Activated naive CD8-positive, alpha-beta T cell treated with anti-CD3 and anti-CD28 coated beads, Interleukin-2, amount 10 ng/mL, durations not matched to agents 7 days and 5 days (primary cell): ENCODE measurements around the gene LINS1. TPM values are rescaled to one million over a fixed set of nuclear protein-coding genes. Genes with fewer than 3 reads are reported as not detected.
"Not testable (repeated sequence)": the region's sequence is repeated elsewhere in the genome, so short reads cannot be mapped to it uniquely, and the experiment has no call there.

Experiments used
- ATAC-seq: fragments of 150-1000 bp; cut with Tn5 transposase; one replicate; pipeline ENCODE4 v1.10.0; 2021; ENCODE audit warnings: low read depth, moderate library complexity
- POLR2A ChIA-PET: fragments of 350-600 bp; sonication (Branson Sonifier 250); formaldehyde crosslinking; loops from one replicate; lab custom pipeline; 2021; ENCODE audit warnings: antibody characterized with exemption; lab: Charles Lee
- DNase-seq: peaks from one replicate; pipeline ENCODE4 v3.0.0; 2021
- H3K27ac Mint-ChIP-seq: one replicate; pipeline ENCODE4 v1.8.0; 2022; ENCODE audit warnings: mild to moderate bottlenecking, mixed read lengths
- H3K27me3 Mint-ChIP-seq: one replicate; pipeline ENCODE4 v1.8.0; 2022; ENCODE audit warnings: mild to moderate bottlenecking, moderate library complexity, mixed read lengths
- H3K36me3 Mint-ChIP-seq: one replicate; pipeline ENCODE4 v1.8.0; 2021; ENCODE audit warnings: mild to moderate bottlenecking, mixed read lengths
- H3K4me1 Mint-ChIP-seq: one replicate; pipeline ENCODE4 v1.8.0; 2021; ENCODE audit warnings: mixed read lengths
- H3K4me3 Mint-ChIP-seq: one replicate; pipeline ENCODE4 v1.8.0; 2022; ENCODE audit warnings: mild to moderate bottlenecking, moderate library complexity, mixed read lengths
- H3K9me3 Mint-ChIP-seq: one replicate; pipeline ENCODE4 v1.8.0; 2021; ENCODE audit warnings: mixed read lengths
- total RNA-seq, 2 experiments: library from RNA; stranded (reverse); gene quantifications; one replicate each; pipeline ENCODE4 v1.2.3, GENCODE V29; 2021

Gene LINS1
- total RNA-seq, 2 experiments from 2014 or later, result 38.6 to 43.4 TPM

DNA sequence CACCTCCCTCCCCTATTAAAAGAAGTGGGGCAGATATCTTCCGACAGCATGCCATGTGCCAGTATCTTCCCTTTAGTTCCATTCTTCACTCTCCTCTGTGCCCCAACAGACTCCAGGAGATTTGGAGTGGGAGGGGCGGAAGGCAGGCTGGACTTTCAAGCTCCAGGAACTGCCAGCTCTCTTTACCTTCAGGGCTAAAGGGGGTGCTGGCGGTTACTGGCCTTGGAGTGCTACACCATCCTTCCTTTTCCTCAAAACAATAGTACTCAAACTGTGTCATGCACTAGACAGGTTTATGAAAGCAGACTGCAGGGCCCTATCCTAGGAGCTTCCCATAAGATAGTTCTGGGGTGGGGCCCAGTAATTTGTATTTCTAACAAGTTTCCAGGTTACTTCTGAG, 6.0 kb downstream of the LINS1 start:
- Mint-ChIP-seq H3K4me3 (peak overlapping the region; percentile 83), H3K4me1 (peaks cover 60% of the 10 kb centered on the region), H3K27me3 (no peaks in the 10 kb centered on the region), H3K36me3 (peaks cover 30% of the 10 kb centered on the region), H3K27ac (peak overlapping the region; percentile 96), H3K9me3 (peaks cover 3% of the 10 kb centered on the region)
- DNase-seq (peak; percentile 37), ATAC-seq (no peak)
- POLR2A ChIA-PET, result interaction anchor here (0.7 to 3.1 kb wide), 4 partner anchors 8 to 246 kb away, joined by 3 to 9 read pairs (median 5); no protein-coding TSS in a partner anchor

GRCh38 chr15:100593431-100593830, 8.6 kb downstream of the LINS1 start:
- ATAC-seq (no peak), DNase-seq (no peak)
- Mint-ChIP-seq H3K9me3 (peaks cover 7% of the 10 kb centered on the region), H3K36me3 (peaks cover 43% of the 10 kb centered on the region), H3K4me3 (no peak overlapping the region), H3K4me1 (peaks cover 46% of the 10 kb centered on the region), H3K27ac (no peak overlapping the region), H3K27me3 (no peaks in the 10 kb centered on the region)
- POLR2A ChIA-PET, result interaction anchor here (1.0 kb wide), 1 partner anchor 10 kb away, joined by 3 read pairs; no protein-coding TSS in a partner anchor

DNA sequence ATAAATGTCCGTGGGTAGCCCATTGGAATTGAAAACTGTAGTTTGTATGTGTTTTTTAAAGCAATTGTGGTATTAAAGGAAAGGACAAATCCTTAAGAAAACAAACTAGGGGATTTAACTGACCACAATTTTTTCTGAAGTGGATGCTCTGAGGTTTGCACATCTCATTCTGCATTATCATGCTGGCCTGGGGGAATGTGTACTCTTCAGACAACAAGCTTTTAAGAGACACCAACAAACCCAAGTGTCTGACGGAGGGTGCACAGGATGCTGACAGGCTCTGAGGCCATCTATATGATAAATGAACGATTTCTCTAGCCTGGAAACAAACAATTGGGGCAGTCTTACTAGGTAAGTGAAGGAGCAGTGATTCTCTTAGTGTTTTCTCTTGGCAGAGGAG, 9.1 kb downstream of the LINS1 start:
- H3K36me3 Mint-ChIP-seq, result peaks cover 46% of the 10 kb centered on the region
- POLR2A ChIA-PET, result interaction anchor here (1.0 kb wide), 1 partner anchor 10 kb away, joined by 3 read pairs; no protein-coding TSS in a partner anchor
- peaks cover 7% of the 10 kb centered on the region for H3K9me3 Mint-ChIP-seq
- no peak for DNase-seq
- peak overlapping the region; percentile 23 for H3K4me3 Mint-ChIP-seq
- peak overlapping the region; percentile 77 for H3K27ac Mint-ChIP-seq
- H3K27me3 Mint-ChIP-seq, result no peaks in the 10 kb centered on the region
- H3K4me1 Mint-ChIP-seq, result peaks cover 43% of the 10 kb centered on the region
- no peak for ATAC-seq

- H3K4me3 Mint-ChIP-seq, result no peak overlapping the region
- POLR2A ChIA-PET, result no interaction called here
- peaks cover 7% of the 10 kb centered on the region for H3K9me3 Mint-ChIP-seq
- no peak for ATAC-seq
- H3K36me3 Mint-ChIP-seq, result peaks cover 53% of the 10 kb centered on the region
- H3K27ac Mint-ChIP-seq, result peak overlapping the region; percentile 61
- H3K27me3 Mint-ChIP-seq, result no peaks in the 10 kb centered on the region
- no peak for DNase-seq
- H3K4me1 Mint-ChIP-seq, result peaks cover 37% of the 10 kb centered on the region
Observed at GRCh38 chr15:100591835-100592234, 10.1 kb downstream of the LINS1 start.

DNA sequence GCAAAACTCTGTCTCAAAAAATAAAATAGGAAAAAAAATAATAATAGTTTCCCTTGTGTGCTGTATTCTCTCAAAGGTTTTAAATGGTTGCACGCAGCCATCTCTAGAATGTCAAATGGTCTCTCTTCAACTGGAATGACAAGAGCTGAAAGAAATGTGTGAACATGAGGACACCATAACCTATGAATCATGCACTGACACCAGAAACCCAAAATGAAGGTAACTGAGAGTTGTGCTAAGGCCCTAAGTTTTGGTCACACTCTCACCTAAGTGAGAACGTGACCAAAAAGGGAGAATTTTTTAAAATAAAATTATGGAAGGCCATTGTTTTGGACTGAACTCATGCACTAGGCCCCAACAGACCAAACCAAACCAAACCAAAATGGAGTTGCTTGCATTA, 10.8 kb downstream of the LINS1 start:
- H3K27me3 Mint-ChIP-seq, H3K4me3 Mint-ChIP-seq, DNase-seq, ATAC-seq, POLR2A ChIA-PET, H3K27ac Mint-ChIP-seq, H3K9me3 Mint-ChIP-seq: not testable (repeated sequence)
- Mint-ChIP-seq H3K36me3 (peaks cover 55% of the 10 kb centered on the region), H3K4me1 (peaks cover 34% of the 10 kb centered on the region)

GRCh38 chr15:100588638-100589242, 13.2 kb downstream of the LINS1 start:
- Mint-ChIP-seq H3K27ac (no peak overlapping the region), H3K4me1 (peaks cover 22% of the 10 kb centered on the region), H3K27me3 (no peaks in the 10 kb centered on the region), H3K36me3 (peaks cover 68% of the 10 kb centered on the region), H3K4me3 (no peak overlapping the region), H3K9me3 (peaks cover 8% of the 10 kb centered on the region)
- POLR2A ChIA-PET, result no interaction called here
- no peak for DNase-seq
- ATAC-seq, result no peak

GRCh38 chr15:100580414-100580813, 21.6 kb downstream of the LINS1 start:
- Mint-ChIP-seq H3K9me3 (peaks cover 12% of the 10 kb centered on the region), H3K4me3 (no peak overlapping the region), H3K36me3 (peaks cover 58% of the 10 kb centered on the region), H3K27ac (peak overlapping the region; percentile 79), H3K4me1 (peaks cover 13% of the 10 kb centered on the region), H3K27me3 (no peaks in the 10 kb centered on the region)
- ATAC-seq, result no peak
- POLR2A ChIA-PET, result no interaction called here
- no peak for DNase-seq

GRCh38 chr15:100573526-100573925, 28.5 kb downstream of the LINS1 start:
- Mint-ChIP-seq H3K27ac (no peak overlapping the region), H3K27me3 (no peaks in the 10 kb centered on the region), H3K4me3 (no peak overlapping the region), H3K36me3 (peaks cover 33% of the 10 kb centered on the region), H3K4me1 (peaks cover 27% of the 10 kb centered on the region), H3K9me3 (no peaks in the 10 kb centered on the region)
- ATAC-seq, result no peak
- no peak for DNase-seq
- POLR2A ChIA-PET, result interaction anchor here (0.7 to 1.0 kb wide), 2 partner anchors 24 to 223 kb away, joined by 3 read pairs; no protein-coding TSS in a partner anchor

- Mint-ChIP-seq H3K27ac (no peak overlapping the region), H3K4me3 (no peak overlapping the region), H3K9me3 (no peaks in the 10 kb centered on the region), H3K36me3 (peaks cover 31% of the 10 kb centered on the region), H3K4me1 (peaks cover 27% of the 10 kb centered on the region), H3K27me3 (no peaks in the 10 kb centered on the region)
- POLR2A ChIA-PET, result interaction anchor here (1.2 kb wide), 2 partner anchors 30 to 31 kb away, joined by 3 to 6 read pairs; partner anchors contain the start of genes ASB7 and LINS1
- DNase-seq (no peak), ATAC-seq (no peak)
Observed at GRCh38 chr15:100572362-100572983, 29.5 kb downstream of the LINS1 start.

DNA sequence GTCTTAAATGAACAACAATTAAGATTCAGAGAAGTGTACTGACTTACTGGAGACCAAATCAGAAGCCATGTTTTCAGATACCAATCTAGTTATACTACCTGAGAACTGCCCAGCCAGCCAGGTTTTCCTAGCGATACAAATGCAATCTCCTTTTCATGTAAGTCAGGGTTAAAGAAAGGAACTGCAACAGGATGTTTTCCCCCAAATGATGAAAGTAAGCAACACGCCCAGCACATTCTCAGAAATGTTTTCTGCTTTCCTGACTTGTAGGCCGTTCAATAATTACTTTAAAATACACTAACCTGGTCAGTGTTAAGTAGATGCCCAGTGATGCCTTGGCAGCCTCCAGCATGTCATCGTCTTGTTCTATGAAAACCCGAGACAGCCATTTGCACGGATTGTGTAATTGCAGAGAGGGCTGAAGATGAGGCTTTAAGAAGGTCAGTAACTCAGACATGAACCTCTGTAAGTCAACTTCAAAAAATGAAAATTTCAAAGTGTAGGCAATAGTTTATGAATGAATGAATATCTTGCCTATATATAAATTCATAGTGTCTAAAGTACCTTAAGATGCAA, 30.3 kb downstream of the LINS1 start:
- H3K36me3 Mint-ChIP-seq, result peaks cover 28% of the 10 kb centered on the region
- H3K27ac Mint-ChIP-seq, result peak overlapping the region; percentile 75
- peaks cover 27% of the 10 kb centered on the region for H3K4me1 Mint-ChIP-seq
- peak overlapping the region; percentile 23 for H3K4me3 Mint-ChIP-seq
- DNase-seq, result no peak
- ATAC-seq, result peak; percentile 30
- POLR2A ChIA-PET, result interaction anchor here (1.2 to 1.4 kb wide), 3 partner anchors 25 to 31 kb away, joined by 3 to 7 read pairs (median 6); partner anchors contain the start of genes ASB7 and LINS1
- H3K9me3 Mint-ChIP-seq, result no peaks in the 10 kb centered on the region
- no peaks in the 10 kb centered on the region for H3K27me3 Mint-ChIP-seq

GRCh38 chr15:100570735-100571313, 31.2 kb downstream of the LINS1 start:
- Mint-ChIP-seq H3K27ac (peak overlapping the region; percentile 75), H3K27me3 (no peaks in the 10 kb centered on the region), H3K9me3 (no peaks in the 10 kb centered on the region), H3K4me1 (peaks cover 24% of the 10 kb centered on the region), H3K4me3 (peak overlapping the region; percentile 23), H3K36me3 (peaks cover 24% of the 10 kb centered on the region)
- POLR2A ChIA-PET, result interaction anchor here (0.9 to 1.5 kb wide), 3 partner anchors 26 to 232 kb away, joined by 3 to 7 read pairs (median 5); no protein-coding TSS in a partner anchor
- DNase-seq, result no peak
- ATAC-seq, result peak; percentile 56

DNA sequence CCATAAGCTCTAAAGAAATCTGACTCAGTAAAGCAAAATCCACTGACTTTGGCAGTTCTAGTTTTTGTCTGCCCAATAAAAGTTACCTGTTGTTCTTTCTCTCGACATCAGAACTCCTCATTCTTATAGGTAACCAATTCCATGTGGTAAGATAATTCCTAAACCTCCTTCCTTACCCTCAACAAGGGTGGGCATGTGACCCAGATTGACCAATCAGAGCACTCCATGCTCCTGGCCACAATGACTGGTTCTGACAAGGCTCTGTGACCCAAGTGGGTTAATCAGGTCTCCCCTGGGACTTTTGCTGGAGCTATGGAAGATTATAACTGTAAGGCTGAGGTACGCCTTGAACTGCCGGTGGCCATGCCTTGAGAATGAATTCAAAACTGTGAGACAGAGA, 31.7 kb downstream of the LINS1 start:
- no peak for DNase-seq
- no peaks in the 10 kb centered on the region for H3K27me3 Mint-ChIP-seq
- POLR2A ChIA-PET, result interaction anchor here (0.9 to 1.5 kb wide), 3 partner anchors 26 to 232 kb away, joined by 3 to 7 read pairs (median 5); no protein-coding TSS in a partner anchor
- H3K4me3 Mint-ChIP-seq, result peak overlapping the region; percentile 23
- peaks cover 21% of the 10 kb centered on the region for H3K4me1 Mint-ChIP-seq
- no peaks in the 10 kb centered on the region for H3K9me3 Mint-ChIP-seq
- peak overlapping the region; percentile 75 for H3K27ac Mint-ChIP-seq
- H3K36me3 Mint-ChIP-seq, result peaks cover 24% of the 10 kb centered on the region
- ATAC-seq, result no peak

GRCh38 chr15:100569391-100569790, 32.6 kb downstream of the LINS1 start:
- DNase-seq, result no peak
- Mint-ChIP-seq H3K4me1 (peaks cover 21% of the 10 kb centered on the region), H3K27me3 (no peaks in the 10 kb centered on the region), H3K27ac (no peak overlapping the region), H3K36me3 (peaks cover 28% of the 10 kb centered on the region), H3K9me3 (no peaks in the 10 kb centered on the region), H3K4me3 (no peak overlapping the region)
- no peak for ATAC-seq
- POLR2A ChIA-PET, result no interaction called here
